ENCODE measurements around the gene HELZ2. TPM values are rescaled to one million over a fixed set of nuclear protein-coding genes. Genes with fewer than 3 reads are reported as not detected.

Gene HELZ2
- total RNA-seq, 1 donor from 2014 or later = 29.0 TPM

DNA sequence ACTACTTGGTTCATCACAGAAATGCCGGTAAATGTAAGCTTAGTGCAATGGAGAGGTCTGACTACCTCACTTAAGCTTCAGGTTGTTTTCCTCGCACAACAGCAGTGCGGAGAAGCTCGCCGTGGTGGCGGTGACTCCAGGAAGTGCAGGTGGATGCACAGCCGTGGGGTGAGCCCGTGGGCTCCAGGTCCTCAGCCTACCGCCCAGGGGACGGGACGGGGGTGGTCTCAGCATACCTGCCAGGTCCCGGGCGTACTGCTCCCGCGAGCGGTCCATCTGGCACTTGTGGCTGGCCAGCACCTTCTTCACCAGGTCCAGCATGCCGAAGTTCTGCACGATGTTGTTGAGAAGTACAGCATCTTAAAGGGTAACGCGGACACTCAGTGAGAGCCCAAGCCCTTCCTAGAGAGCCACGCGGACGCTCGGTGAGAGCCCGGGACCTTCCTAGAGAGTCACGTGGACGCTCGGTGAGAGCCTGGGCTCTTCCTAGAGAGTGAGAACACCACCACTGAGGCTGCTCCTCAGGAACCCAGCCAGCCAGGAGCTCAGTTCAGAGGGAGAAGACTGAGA is 17.8 kb upstream of the HELZ2 start:
- TF ChIP-seq, protein P1, sequence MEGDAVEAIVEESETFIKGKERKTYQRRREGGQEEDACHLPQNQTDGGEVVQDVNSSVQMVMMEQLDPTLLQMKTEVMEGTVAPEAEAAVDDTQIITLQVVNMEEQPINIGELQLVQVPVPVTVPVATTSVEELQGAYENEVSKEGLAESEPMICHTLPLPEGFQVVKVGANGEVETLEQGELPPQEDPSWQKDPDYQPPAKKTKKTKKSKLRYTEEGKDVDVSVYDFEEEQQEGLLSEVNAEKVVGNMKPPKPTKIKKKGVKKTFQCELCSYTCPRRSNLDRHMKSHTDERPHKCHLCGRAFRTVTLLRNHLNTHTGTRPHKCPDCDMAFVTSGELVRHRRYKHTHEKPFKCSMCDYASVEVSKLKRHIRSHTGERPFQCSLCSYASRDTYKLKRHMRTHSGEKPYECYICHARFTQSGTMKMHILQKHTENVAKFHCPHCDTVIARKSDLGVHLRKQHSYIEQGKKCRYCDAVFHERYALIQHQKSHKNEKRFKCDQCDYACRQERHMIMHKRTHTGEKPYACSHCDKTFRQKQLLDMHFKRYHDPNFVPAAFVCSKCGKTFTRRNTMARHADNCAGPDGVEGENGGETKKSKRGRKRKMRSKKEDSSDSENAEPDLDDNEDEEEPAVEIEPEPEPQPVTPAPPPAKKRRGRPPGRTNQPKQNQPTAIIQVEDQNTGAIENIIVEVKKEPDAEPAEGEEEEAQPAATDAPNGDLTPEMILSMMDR (IDR thresholded peaks at IDR 0.05) = no peak
- Mint-ChIP-seq H3K4me1 (ENCODE audit: unreplicated experiment) (no peaks in the 10 kb centered on the region), H3K4me3 (ENCODE audit: unreplicated experiment) (no peak overlapping the region), H3K9me3 (ENCODE audit: unreplicated experiment) (no peaks in the 10 kb centered on the region), H3K36me3 (ENCODE audit: unreplicated experiment) (peaks cover 20% of the 10 kb centered on the region), H3K27ac (ENCODE audit: unreplicated experiment) (no peak overlapping the region), H3K27me3 (ENCODE audit: unreplicated experiment) (no peaks in the 10 kb centered on the region)
- no peak for DNase-seq (ENCODE audit: extremely low spot score, unreplicated experiment)

DNA sequence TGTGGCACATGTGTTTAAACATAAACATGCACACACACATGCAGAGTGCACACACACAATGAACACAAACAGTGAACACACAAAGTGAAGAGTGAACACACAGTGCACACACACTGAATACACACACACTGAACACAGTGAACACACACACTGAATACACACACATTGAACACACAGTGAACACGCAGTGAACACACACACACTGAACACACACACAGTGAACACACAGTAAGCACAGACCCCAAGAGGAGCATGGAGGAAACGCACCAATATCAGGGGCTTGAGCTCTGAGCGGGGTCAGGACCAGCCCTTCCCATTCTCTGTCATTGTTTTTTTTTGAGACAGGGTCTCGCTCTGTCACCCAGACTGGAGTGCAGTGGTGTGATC is 17.1 kb upstream of the HELZ2 start:
- Mint-ChIP-seq H3K27ac (ENCODE audit: unreplicated experiment) (no peak overlapping the region), H3K27me3 (ENCODE audit: unreplicated experiment) (no peaks in the 10 kb centered on the region)
- DNase-seq (ENCODE audit: extremely low spot score, unreplicated experiment) = no peak

DNA sequence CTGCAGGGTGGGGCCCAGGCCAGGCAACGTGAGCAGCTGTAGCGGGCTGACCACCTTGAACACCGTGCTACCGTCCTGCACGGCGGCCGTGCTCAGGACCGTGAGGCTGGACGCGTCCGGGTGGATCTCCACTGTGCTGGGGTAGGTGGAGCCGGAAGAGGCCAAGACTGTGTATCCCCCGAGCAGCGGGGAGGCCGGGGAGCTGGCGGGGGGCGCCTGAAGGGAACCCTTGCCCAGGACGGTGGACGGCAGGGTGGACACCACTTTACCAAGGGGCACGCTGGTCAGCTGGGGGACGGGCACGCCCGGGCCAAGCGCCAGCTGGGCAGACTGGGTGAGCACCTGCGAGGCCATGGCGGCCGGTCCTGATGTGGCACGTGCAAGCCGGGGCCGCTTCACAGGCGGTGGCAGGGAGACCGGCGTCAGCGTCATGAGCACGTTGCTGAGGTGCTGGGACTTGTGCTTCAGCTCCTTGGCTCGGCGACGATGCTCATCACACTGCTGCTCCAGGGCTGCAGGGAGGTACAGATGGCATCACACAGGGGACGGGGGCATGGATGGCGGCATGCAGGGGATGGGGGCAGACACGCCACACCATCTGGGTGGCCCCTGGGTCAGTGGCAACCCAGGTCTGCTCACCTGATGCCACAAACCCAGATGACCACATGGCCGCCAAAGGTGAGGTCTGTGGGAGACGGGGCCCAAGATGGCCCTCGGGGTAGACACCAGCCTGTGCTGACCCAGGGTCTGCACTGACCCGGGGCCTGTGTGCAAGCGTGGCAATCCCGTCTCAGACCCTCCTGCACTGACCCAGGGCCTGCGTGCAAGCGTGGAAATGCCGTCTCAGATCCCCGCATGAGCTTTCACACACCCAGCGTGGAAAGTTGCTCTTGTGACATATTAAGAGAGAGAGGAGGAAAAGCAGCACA is 16.4 kb upstream of the HELZ2 start:
- H3K9me3 Mint-ChIP-seq (ENCODE audit: unreplicated experiment) = no peaks in the 10 kb centered on the region
- H3K4me3 Mint-ChIP-seq (ENCODE audit: unreplicated experiment) = no peak overlapping the region
- H3K36me3 Mint-ChIP-seq (ENCODE audit: unreplicated experiment) = peaks cover 20% of the 10 kb centered on the region
- TF ChIP-seq, protein P1 (IDR thresholded peaks at IDR 0.05) = no peak
- H3K4me1 Mint-ChIP-seq (ENCODE audit: unreplicated experiment) = no peaks in the 10 kb centered on the region
- no peak for DNase-seq (ENCODE audit: extremely low spot score, unreplicated experiment)
- H3K27me3 Mint-ChIP-seq (ENCODE audit: unreplicated experiment) = no peaks in the 10 kb centered on the region
- H3K27ac Mint-ChIP-seq (ENCODE audit: unreplicated experiment) = no peak overlapping the region

More for the DNA sequence above, 17.1 kb upstream of the HELZ2 start:
- TF ChIP-seq, protein P1 (IDR thresholded peaks at IDR 0.05) = no peak
- peaks cover 20% of the 10 kb centered on the region for H3K36me3 Mint-ChIP-seq (ENCODE audit: unreplicated experiment)
- no peaks in the 10 kb centered on the region for H3K9me3 Mint-ChIP-seq (ENCODE audit: unreplicated experiment)
- H3K4me1 Mint-ChIP-seq (ENCODE audit: unreplicated experiment) = no peaks in the 10 kb centered on the region
- no peak overlapping the region for H3K4me3 Mint-ChIP-seq (ENCODE audit: unreplicated experiment)

DNA sequence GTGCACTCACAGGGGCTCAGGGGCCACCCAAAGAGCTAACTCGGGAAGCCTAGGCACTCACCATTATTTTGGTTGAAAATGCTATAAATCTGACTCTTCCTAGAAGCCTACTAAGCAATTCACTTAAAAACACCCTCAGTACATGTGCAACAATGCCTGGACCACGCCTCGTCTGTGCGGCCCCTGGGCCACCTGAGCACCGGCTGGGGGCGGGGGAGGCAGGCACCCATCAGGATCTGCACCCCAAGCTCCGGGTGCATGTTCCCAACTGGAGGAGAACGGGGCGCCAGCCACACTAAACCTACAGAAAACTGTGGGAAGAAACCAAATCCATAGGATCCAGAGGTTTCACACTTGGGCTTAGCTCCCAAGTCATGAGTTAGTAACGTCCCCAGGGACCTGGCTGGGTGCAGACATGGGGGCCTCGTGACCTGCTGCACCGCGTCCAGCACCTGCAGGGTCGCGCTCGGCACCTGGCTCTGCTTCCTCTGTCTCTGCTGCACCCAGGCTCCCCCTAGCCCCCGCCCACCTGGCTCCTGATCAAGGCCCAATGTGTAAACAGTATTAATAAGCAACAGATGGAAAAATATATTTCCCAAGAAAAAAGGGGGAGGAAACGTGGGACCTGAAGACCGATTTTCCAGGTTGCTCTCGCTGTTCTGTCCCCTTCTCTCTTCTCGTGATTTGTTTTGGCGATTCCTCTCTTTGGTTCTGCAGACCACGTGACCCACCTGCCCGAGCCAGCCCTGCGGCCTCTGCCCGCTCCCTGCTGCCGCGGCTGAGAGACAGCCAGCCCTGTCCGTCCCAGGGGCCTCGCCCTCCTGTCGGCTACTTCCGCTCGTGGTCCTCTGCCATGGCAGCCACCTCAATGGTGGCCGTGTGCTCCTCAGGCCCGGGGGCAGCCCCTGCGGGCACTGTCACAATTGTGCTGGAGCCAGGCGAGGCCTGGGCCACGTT is 15.5 kb upstream of the HELZ2 start:
- Mint-ChIP-seq H3K27ac (ENCODE audit: unreplicated experiment) (no peak overlapping the region), H3K27me3 (ENCODE audit: unreplicated experiment) (no peaks in the 10 kb centered on the region), H3K9me3 (ENCODE audit: unreplicated experiment) (no peaks in the 10 kb centered on the region), H3K36me3 (ENCODE audit: unreplicated experiment) (peaks cover 16% of the 10 kb centered on the region), H3K4me3 (ENCODE audit: unreplicated experiment) (no peak overlapping the region), H3K4me1 (ENCODE audit: unreplicated experiment) (no peaks in the 10 kb centered on the region)
- DNase-seq (ENCODE audit: extremely low spot score, unreplicated experiment) = no peak
- TF ChIP-seq, protein P1 (IDR thresholded peaks at IDR 0.05) = no peak

Data from osteocyte (in vitro differentiated cells).